NCI-H1694 (cell line): ENCODE data around the gene POC1B.
A peak's percentile ranks its signal among the peaks of the same experiment; 100 is the strongest.

Experiments used
- DNase-seq: peaks from one replicate; lab custom pipeline; 2025; lab: John Stamatoyannopoulos, UW

Gene POC1B

DNA sequence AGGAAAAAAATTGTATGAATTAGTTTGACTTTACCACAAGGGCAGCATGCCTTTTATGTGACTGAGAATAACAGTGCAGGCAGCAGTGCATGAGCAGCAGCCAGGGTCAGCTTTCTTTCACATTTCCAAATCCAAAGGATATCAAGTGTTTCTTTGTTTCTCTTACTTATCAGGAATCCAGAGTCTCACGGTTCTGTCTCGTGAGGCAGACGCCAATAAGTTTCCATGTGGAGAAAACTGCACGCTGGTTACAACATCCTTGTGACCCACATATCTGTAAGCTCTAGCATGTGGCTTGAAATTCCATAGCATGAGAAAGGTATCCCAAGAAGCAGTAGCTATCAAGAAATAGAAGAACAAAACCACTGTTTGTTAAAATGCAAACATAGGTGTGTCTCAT, 28.8 kb downstream of the POC1B start:
- DNase-seq: no peak

DNA sequence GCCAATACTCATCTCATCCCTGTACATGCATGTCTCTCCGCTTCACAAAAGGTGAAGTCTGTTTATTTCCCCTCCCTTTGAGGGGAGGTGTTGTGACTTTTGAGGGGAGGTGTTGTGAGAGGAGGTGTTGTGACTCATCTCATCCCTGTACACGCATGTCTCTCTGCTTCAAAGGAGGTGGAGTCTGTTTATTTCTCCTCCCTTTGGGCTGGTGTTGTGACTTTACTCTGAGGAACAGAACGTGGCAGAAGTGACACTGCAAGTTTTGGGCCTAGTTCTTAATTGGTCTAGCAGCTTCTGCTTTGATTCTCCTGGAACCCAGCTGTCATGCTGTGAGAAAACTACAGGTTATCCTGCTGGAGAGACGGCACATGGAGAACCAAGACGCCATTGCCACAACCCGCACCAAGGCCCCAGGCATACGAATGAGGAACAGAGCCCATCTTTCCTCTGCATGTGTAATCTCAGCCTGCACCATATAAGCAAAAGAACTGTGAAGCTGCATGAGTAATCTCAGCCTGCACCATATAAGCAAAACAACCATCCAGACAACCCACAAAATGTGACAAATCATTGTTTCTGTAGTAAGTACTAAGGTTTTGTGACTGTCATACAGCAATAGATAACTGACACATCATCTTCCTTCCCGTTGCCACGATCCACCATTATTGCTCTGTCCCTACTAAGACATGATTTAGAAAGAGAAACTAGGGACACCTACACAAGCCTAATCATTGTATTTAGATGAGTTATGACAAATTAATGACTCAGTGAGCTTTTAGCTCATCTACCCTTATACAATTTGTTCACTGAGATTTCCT, 31.2 kb downstream of the POC1B start:
- DNase-seq: no peak

DNA sequence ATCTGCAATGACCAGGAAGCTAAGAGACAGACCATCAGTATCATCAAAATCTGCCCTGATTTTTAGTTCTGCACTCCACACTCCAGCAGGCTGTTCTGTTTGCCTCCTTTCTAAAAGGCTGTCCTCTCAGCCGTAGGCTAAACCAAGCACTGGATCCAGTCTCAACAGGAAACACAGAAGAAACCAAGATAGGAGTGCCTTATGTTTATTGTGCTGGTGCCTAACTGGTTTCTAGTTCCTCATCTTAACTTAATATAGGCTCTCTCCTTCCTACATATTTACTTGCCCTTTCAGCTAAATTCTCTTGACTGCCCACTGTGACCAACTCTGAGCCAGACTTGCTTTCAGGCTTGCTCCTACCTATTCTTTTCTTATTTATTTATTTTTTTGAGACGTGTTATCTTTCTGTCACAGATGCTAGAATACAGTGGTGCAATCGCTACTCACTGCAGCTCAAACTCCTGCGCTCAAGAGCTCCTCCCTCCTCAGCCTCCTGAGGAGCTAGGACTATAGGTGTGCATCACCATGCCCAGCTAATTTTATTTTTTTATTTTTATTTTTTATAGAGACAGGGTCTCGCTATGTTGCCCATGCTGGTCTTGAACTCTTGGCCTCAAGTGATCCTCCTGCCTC, 32.1 kb downstream of the POC1B start:
- no peak for DNase-seq

DNA sequence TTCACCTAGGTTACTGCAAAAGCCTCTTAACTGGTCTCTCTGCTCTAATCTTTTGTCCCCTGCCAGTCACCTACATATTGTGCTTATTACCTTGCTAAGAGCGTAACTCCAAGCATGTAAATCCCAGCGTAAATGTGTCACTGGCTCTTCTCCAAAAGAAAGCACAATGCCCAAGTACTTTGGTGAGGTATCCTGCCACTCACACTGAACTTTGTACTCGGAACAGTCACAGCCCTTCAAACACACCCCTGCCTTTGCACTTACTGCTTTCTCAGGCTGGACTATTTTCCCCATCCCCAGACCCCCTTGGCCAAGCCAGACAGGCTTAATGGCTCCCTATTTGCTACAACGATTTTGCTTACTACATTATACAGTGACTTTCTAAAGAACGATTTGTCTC, 33.0 kb downstream of the POC1B start:
- DNase-seq: no peak

DNA sequence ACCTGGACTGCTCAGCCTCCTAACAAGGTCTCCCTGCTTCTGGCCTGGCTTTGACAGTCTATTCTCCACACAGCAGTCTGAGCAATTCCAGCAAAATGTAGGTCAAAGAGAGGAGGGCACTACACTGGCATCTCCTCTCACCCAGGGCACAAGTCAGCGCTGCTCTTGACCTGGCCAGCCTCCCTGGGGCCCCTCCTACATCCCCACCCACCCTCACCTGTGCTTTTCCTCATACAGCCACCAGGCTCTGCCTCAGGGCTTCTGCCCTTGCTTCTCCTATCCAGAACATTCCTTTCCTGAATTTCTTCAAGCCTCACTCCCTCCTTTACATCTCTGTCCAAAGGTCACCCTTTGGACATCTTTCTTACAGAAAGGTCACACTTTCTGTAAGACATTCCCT, 34.9 kb downstream of the POC1B start:
- no peak for DNase-seq

DNA sequence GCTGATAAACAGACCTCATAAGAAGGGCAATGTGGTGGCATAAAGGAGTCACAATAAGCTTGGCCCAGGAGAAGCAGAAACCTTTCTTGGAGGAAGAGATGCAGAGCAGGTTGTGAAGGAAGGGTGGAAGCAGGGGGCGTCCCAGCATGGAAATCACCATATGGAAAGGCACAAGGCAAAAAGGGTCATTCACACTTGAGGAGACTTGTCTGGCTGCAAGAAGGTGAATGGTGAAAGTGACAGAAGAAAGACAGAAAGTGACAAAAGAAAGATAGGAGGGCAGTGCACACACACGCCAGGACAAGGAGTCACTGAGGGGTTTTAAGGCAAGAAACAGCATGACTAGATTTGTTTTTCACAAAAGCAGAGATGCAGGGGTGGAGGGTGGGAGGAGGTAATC, 39.6 kb downstream of the POC1B start:
- DNase-seq: no peak

DNA sequence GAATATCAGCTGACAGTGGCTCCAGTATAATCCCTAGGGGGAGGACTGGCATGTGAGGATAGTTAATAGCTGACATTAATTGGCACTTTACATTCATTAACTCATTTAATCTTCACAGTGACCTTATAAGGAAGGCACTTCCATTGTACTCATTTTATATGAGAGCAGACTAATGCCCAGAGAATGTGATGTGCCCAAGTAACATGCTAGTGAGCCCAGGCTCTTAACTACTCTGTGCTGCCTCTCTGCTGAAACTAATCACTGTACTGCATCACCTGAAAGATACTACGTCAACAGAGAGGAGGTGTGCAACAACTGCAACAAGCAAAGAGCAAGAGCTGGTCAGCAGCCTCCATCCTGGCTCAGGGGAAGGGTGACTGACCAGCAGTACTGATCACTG, 41.4 kb downstream of the POC1B start:
- no peak for DNase-seq

DNA sequence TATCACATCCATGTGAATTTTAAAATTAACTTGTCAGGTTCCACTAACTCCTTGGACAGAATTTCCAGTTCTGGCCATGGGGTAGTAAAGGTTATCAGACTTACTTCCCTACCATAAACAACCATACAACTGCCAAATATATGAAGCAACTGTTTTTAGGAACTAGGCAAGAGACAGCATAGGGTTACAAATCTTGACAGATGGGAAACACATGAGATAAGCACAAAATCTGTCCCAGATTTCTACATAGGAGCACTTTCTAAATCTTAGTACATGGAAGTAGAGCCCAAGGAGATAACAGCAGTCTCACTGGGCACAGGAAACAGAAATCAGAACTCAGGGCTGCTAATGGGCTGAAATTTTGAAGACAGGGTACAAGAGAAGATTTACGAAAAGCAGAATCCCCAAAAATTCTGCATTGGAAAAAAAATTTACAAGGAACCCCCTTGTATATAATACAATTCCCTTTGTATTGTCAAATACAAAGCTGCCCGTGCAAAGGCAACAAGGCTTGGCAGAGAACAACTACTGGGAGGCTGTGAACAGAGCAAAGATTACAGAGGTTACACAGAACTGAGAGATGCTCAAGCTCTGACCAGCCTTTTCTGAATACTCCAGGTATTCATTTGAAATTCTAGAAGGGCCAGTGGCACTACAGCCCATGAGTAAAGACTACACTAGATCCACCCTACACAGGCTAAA, 44.5 kb downstream of the POC1B start:
- DNase-seq: no peak

DNA sequence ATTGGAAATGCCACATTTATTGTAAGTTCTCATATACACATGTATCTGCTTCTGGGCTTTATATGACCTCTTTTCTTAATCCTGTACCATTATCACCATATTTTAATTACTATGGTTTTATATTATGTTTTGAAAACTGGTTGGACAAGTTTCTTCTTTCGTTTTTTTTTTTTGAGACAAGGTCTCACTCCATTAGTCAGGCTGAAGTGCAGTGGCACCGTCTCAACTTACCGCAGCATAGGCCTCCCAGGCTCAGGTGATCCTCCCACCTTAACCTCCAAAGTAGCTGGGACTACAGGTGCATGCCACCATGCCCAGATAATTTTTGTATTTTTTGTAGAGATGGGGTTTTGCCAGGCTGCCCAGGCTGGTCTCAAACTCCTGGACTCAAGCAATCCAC, 45.9 kb downstream of the POC1B start:
- no peak for DNase-seq

DNA sequence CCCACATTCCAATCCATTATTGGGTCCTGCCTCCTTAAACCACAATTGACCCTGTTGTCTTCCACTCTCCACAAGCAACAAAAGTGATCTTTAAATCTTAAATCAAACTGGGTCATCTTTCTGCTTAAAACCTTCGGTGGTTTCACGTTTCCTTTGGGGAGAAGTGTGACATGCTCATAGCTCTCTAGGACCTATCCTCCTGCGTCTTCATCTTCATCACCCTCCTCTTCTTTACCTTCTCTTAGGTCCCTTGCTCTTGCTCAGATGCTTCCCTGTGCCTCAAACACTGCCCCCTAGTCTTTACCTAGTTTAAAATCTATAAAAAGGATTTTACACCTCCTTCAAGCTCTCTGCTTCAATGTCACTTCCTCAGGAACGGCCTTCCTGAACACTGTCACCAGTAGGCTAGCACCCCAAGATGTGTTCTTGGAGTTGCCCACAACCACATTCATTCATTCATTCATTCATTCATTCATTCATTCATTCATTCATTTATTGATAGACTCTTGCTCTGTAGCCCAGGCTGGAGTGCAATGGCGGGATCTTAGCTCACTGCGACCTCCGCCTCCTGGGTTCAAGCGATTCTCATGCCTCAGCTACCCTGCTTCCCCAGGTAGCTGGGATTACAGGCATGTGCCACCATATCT, 48.1 kb downstream of the POC1B start:
- no peak for DNase-seq

DNA sequence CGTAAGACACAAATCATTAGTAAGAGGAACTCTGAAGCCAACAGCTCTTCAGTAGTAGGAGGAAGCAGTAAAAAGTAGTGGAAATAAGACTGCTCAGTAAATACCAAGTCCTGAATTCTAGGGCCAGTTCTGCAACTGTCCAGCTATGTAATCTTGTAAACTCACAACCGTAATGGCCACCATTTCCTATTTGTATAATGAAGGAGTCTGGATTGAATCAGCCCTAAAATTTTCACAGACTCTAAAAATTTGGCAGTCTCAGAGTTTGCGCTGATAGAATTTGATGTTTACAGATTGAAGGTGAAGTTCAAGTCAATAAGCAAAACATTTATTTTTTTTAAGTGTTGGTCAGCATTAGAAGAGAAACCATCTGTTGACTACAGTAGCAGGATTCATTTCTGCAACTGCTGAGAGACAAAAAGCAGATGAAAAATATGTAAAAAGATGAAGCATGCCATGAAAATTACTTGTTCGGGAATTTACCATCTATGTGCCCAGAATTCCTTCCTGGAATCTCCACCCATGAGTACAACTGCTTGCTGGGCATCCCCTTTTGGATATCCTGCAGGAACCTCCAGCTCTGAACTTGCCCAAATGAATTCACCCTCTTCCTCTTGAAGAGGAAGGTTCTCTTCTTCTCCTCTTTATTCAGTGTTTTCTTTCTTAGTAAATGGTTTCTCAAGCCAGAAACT, 48.8 kb downstream of the POC1B start:
- no peak for DNase-seq

DNA sequence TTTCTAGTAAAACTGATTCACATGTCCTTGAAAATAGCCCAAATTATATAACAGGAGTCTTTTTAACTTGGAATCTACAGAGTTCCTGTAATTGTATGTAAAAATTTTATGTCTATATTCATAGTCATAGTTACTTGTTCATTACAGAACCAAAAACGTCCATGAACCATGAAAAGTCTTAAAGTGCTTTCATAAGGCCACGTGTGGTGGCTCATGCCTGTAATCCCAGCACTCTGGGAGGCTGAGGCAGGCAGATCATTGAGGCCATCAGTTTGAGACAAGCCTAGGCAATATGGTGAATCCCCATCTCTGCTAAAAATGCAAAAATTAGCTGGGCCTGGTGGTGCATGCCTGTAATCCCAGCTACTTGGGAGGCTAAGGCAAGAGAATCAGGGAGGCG, 49.6 kb downstream of the POC1B start:
- DNase-seq: no peak

DNA sequence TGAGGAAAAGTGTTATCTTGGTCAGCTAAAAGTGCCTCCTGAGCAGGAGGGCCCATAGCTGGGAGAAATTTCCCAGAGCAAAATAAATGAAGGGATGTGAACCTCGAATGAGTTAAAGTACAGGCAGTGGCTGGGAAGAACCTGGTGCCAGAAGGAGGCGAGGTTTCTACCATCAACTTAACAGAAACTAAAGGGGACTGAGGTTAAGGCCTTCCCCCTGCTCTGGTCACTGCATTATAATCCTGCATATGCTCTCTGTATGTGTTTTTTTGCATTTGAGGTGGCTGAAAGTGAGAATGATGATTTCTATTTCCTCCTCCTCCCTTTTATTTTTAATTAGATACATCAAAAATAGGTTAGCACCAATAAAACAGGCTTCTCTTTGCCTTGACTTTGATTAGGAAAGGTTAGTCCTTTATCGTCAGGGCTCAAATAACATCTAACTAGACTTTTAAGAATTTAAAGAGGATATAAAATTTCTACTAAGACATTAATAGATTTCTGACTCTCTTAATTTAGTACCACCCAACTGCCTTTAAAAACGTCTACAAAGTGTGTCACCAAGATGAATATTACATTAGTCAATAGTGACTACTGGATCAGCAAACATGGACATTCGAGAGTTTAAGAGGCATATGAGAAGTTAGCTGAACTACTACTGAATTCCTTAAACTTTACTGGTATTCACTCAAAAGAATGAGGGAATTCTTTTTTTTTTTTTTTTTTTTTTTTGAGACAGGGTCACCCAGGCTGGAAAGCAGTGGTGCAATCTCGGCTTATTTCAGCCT, 50.5 kb downstream of the POC1B start:
- DNase-seq: no peak

DNA sequence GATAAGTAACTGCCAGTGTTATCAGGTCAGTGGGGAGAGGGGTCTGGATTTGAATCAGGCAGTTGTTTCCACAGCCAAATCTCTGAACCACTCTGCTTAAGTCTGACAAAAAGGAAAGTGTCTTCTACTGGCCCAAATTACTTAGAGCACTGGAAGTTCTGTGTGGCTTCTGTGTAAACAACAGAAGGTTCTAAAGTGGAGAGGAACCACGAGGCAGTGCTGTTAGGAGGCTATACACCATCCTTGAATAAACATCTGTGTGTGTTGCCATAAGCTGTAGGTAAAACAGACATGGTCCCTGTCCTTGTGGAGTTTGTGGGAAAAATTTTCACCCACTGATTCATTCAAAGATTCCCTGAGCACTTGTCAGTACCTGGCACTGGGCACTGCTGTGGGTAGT, 51.2 kb downstream of the POC1B start:
- no peak for DNase-seq

DNA sequence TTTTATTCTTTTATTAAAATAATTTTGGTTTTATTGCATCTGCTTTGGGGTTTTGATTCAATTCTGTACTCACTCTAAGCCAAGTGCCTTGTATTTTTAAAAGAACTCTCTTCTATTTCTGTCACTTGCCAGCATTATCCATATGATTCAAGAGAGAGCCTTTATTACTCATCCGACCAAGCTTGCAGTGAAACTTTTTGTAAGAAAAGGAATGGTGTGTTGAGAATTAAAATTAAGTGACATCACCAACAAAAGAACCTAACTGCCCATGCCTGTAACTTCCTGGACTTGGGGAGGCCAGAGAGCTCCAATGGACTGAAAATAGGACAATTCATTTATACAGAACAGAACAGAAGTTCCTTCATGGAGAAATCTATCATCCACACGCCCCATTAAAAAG, 53.3 kb downstream of the POC1B start:
- no peak for DNase-seq

DNA sequence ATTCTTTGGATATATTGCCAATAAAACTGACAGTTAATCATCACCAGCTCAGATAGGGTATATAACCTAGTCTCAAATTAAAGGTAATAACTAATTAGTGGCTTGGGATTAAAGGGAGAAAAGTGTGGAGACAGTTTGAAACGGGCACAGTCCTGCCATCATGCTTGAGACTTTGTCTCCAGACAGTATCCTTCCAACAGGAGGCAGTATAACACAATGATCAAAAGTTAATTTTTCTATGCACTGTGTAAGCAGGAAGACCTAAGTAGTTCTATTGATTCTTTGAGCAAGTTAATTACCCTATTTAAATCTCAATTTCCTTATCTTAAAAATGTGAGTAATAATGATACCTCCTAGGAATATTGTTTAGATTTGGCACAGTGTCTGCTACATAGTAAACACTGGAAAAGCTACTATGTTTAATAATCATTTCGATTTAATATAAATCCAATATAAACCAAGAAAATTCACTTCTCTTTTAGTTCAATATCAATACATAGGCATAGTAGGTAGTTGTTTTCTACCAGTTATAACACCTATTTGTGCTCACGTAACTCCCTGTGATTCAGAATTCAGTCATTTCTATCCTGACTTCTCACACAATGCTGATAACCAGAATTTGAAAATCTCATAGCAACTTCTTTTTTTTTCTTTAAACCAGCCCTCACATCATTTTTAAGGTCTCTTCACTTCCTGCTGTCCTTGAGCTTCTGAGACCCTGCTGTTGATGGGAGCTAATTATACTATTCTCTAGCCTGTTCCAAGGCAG, 54.9 kb downstream of the POC1B start:
- peak; percentile 14 for DNase-seq

DNA sequence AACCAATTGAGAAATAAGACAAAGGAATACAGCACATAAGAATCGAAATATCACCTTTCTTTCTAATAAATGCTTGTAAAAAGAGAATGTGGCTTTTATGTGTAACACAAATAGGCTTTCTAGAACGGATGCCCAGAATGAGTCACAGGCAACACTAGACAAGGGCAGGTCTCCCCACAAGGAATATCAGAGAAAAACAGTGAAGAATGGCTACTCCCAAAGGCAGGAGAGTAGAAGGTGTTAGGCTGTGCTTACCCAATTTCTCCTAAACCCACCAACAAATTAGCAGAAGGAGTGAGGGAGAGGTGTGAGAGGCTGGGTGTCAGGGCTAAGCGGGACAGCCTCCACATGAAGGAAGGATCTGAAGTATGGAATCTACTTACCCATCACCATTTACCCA, 56.5 kb downstream of the POC1B start:
- DNase-seq: no peak

DNA sequence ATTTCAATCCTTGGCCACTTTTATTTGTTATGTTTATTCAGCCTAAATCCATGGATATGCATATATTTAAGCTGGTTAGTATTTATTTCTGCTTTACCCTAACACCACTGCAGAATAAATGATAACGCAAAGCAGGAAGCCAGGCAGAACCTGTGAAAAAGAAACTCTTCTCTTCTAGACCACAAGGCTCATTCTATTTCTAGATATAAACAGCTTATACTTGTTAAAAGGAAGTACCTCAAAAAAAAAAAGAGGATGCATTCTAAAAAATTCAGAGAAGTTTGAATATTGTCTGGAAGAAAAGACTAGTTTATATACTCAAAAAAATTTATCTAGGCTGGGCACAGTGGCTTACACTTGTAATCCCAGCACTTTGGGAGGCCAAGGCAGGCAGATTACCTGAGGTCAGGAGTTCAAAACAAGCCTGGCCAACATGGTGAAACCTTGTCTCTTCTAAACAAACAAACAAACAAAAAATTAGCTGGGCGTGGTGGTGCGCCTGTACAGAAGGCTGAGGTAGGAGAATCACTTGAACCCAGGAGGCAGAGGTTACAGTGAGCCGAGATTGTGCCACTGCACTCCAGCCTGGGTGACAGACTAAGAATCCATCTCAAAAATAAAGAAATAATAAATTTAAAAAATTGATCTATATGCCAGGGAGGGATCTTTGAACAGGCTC, 57.1 kb downstream of the POC1B start:
- DNase-seq: no peak

DNA sequence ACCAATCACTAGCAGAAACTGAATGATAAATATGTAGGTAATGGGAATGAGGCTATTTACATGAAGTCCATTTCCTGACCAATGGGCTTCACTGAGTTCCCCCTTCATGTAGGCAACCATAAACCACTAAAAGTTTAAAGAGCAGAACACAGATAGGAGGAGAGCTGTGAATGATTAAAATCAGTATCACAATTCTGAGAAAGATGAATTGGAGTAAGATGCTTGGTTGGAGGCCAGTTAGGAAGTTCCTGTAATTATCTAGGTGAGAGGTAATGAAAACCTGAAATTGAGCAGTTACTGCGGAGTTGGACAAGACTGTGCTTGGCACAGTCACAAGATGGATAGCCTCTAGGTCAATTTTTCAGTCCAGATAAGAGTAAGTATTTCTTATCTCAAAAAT, 57.8 kb downstream of the POC1B start:
- no peak for DNase-seq

DNA sequence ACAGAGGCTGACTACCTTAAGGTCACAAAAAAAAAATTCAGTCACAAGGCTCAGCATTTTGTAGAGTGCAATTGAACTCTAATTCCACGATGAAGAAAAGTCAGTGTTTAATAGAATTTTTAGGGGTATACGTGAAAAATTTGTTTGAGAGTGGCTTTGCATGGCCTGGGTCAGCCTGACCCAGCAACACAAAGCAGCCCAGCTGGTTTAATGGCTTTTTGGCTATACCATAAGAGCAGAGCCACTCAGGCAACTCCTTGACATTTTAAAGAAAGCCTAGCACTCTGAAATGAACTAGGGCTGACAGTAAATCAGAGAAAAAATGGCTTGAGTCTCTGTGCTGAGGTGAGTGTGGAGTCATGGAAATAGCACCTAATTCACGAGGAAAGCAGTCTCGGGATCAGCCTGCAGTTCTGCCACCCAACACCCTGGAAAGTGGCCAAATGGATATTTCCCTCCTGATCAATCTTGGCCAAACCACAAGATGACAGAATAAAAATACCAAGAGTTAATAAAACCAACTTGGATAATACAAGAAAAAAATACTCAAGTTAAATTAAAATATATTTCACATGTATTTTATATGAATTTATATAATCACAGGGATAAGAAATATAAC, 60.8 kb downstream of the POC1B start:
- DNase-seq: no peak
